OCI-LY3 (cell line): ENCODE results near the gene ASPRV1.

ENCODE experiments used
- H2AFZ ChIP-seq: fragments of 200-600, 300-600 bp; shearing (Covaris generic); 2 replicates; pipeline ENCODE4 v1.6.0; 2014; ENCODE audit warnings: antibody characterized with exemption, low read depth, low read length
- H3K27ac ChIP-seq: fragments of 200-600, 300-600 bp; sonication (generic); 2 replicates; pipeline ENCODE4 v1.5.1; 2014; ENCODE audit warnings: mild to moderate bottlenecking, low read length, moderate library complexity, mixed read lengths
- H3K27me3 ChIP-seq: fragments of 200-600, 300-600 bp; sonication (generic); 2 replicates; pipeline ENCODE4 v1.6.1; 2014; ENCODE audit warnings: low read depth, low read length, mixed read lengths
- H3K36me3 ChIP-seq: fragments of 200-600, 300-600 bp; sonication (generic); replicated peaks from 2 replicates; pipeline ENCODE3; 2014; ENCODE audit warnings: low read depth, low read length, mixed read lengths
- H3K4me1 ChIP-seq: fragments of 300-600, 200-600 bp; sonication (generic); 2 replicates; pipeline ENCODE4 v1.6.1; 2014; ENCODE audit warnings: low read length, mixed read lengths
- H3K4me2 ChIP-seq: fragments of 200-600, 300-600 bp; sonication (generic); 2 replicates; pipeline ENCODE4 v1.6.1; 2014; ENCODE audit warnings: low read length, mixed read lengths
- H3K4me3 ChIP-seq: fragments of 300-600, 200-600 bp; sonication (generic); 2 replicates; pipeline ENCODE4 v1.5.1; 2014; ENCODE audit warnings: antibody characterized with exemption, mild to moderate bottlenecking, low read length, moderate library complexity
- H3K79me2 ChIP-seq: fragments of 300-600, 200-600 bp; shearing (Covaris generic); 2 replicates; pipeline ENCODE4 v1.6.1; 2014; ENCODE audit warnings: mild to moderate bottlenecking, low read length, mixed read lengths
- H3K9ac ChIP-seq: fragments of 300-600, 200-600 bp; shearing (Covaris generic); 2 replicates; pipeline ENCODE4 v1.6.0; 2014; ENCODE audit warnings: mild to moderate bottlenecking, low read length, moderate library complexity
- H3K9me3 ChIP-seq: fragments of 200-600, 300-600 bp; shearing (Covaris generic); 2 replicates; pipeline ENCODE4 v1.6.1; 2014; ENCODE audit warnings: low read length, mixed read lengths; ENCODE audit not compliant: insufficient read depth
- H4K20me1 ChIP-seq: fragments of 200-600, 300-600 bp; sonication (generic); 2 replicates; pipeline ENCODE4 v1.6.1; 2016; ENCODE audit warnings: low read length, mixed read lengths; ENCODE audit not compliant: insufficient read depth
- EZH2phosphoT487 ChIP-seq: fragments of 200-600 bp; shearing (Covaris generic); IDR thresholded peaks from 2 replicates; pipeline ENCODE4 v1.6.1; 2018; ENCODE audit warnings: antibody characterized with exemption, mixed run types, low read depth
- TF ChIP-seq, protein P1 (sequence below): fragments of 200-600, 300-600 bp; sonication (generic); IDR thresholded peaks from 2 replicates; pipeline ENCODE4 v1.5.1; 2014; ENCODE audit warnings: antibody characterized with exemption, low read length, low read depth

Gene ASPRV1

DNA sequence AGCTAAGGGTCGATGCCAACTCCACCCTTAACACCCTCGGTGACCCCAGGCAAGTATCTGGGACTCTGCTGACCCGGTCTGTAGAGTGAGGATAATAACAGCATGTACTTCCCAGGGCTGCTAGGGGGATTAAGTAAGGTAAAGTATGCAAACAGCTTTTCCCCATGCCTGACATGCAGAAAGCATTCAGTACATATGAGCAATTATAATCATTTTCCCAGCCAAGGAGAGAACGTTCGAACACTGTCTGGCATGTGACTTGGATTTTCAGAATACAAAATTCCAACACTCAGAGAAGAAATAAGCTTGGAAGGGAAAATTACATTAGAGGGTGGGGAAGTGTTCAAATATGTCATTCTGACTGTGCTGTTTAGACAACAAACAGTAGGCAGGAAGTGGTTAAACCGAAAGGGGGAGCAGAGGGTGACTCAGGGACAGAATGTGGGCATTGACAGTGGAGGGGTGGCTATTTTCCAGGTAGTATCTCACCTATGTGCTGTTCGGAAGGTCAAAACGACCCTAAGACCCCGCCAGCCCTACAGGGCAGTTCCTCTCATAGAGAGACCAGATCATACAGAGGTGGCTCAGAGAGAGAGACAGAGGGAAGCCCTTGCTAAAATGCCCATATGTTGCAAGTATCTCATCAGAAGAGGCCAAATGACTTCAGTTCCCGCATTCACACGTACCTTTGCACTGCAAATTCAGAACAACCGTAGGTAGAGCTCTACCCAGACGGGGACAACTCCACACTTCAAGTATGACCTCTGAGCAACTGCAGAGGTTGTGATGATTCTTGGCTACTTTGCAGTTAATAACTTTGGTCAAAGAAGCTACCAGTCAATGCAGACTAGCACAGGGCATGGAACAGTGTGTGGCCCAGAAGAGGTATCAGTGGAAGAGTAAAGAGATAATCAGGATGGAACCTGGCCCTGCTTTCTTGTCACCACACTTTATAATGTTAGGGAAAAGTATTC lies 14.8 kb downstream of the ASPRV1 start:
- Histone ChIP-seq H3K9me3 (no peaks in the 10 kb centered on the region), H3K27ac (no peak overlapping the region), H3K36me3 (no peaks in the 10 kb centered on the region), H3K9ac (no peak overlapping the region), H2AFZ (no peak overlapping the region), H3K4me1 (0 out of 2 replicates have a peak, but pooled peaks cover 1% of the 10 kb centered on the region), H3K79me2 (no peaks in the 10 kb centered on the region), H3K4me3 (no peak overlapping the region), H3K27me3 (no peaks in the 10 kb centered on the region), H3K4me2 (no peak overlapping the region), H4K20me1 (no peaks in the 10 kb centered on the region)
- no peak for TF ChIP-seq EZH2phosphoT487
- TF ChIP-seq, protein P1, sequence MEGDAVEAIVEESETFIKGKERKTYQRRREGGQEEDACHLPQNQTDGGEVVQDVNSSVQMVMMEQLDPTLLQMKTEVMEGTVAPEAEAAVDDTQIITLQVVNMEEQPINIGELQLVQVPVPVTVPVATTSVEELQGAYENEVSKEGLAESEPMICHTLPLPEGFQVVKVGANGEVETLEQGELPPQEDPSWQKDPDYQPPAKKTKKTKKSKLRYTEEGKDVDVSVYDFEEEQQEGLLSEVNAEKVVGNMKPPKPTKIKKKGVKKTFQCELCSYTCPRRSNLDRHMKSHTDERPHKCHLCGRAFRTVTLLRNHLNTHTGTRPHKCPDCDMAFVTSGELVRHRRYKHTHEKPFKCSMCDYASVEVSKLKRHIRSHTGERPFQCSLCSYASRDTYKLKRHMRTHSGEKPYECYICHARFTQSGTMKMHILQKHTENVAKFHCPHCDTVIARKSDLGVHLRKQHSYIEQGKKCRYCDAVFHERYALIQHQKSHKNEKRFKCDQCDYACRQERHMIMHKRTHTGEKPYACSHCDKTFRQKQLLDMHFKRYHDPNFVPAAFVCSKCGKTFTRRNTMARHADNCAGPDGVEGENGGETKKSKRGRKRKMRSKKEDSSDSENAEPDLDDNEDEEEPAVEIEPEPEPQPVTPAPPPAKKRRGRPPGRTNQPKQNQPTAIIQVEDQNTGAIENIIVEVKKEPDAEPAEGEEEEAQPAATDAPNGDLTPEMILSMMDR, result no peak

DNA sequence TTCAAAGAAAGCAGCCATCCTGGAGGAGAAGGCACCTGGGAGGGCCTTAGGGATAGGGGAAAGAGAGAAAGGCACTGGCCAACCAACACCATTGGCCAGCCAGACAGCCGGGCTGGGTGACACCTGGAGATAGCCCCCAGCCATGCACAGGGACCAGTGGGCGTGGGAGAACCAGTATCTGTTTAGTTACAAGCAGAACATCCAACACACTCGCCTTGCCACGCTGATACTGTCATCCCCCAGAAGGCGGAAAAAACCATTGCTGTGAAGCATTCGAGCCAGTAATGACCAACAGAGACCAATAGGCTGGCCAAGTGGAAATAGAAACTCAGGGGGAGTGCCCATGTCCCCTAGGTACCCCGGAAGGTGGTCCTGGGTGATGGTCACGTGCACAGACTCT lies 15.5 kb downstream of the ASPRV1 start:
- Histone ChIP-seq H3K9me3 (no peaks in the 10 kb centered on the region), H2AFZ (no peak overlapping the region), H4K20me1 (no peaks in the 10 kb centered on the region), H3K9ac (no peak overlapping the region), H3K4me2 (no peak overlapping the region), H3K79me2 (no peaks in the 10 kb centered on the region), H3K4me3 (no peak overlapping the region), H3K4me1 (no peaks in the 10 kb centered on the region), H3K36me3 (no peaks in the 10 kb centered on the region), H3K27me3 (no peaks in the 10 kb centered on the region), H3K27ac (no peak overlapping the region)
- TF ChIP-seq EZH2phosphoT487, result no peak
- TF ChIP-seq, protein P1, result no peak

DNA sequence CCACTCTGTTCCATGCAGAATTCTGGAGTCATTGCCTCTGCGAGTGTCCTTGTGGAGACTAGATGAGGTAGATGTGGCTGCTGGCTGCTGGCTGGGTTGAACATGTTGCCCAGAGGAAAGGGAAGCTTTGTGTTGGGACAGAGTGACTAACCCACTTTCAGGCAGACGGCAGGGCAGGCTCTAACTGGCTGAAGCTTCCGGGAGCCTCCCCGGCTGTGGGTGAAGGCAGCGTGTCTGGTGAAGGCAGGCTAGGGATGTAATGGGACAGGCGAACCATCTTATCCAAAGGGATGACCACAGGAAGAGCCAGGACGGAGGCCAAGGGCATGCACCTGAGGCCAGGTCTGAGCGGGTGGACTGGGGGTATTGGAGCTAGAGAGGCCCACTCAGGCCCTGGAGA lies 16.0 kb downstream of the ASPRV1 start:
- Histone ChIP-seq H3K9ac (no peak overlapping the region), H3K4me1 (no peaks in the 10 kb centered on the region), H3K36me3 (no peaks in the 10 kb centered on the region), H3K4me3 (no peak overlapping the region), H3K9me3 (no peaks in the 10 kb centered on the region), H2AFZ (no peak overlapping the region), H3K79me2 (no peaks in the 10 kb centered on the region), H3K4me2 (no peak overlapping the region), H3K27me3 (no peaks in the 10 kb centered on the region), H4K20me1 (no peaks in the 10 kb centered on the region), H3K27ac (no peak overlapping the region)
- no peak for TF ChIP-seq EZH2phosphoT487
- TF ChIP-seq, protein P1, result no peak

DNA sequence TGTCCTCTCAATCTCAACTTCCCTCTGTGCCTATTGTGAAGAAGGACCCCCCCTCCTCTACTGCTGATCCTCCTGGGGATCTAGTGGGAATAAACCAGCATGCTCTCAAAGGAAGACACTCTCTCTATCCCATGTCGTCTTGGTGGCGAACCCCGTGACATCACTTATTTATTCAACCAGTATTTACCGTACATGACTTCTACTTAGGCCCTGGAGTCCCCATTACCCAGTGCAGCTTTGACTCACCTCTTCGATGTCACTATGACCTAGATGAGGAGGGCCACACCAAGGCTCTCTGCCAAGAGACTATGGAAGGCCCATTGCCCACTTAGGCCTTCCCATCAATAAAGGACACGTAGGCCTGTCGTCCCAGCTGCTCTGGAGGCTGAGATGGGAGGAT lies 16.7 kb downstream of the ASPRV1 start:
- TF ChIP-seq, protein P1, result no peak
- TF ChIP-seq EZH2phosphoT487, result no peak
- no peak overlapping the region for H3K27ac ChIP-seq
- H3K79me2 ChIP-seq, result no peaks in the 10 kb centered on the region
- no peaks in the 10 kb centered on the region for H3K4me1 ChIP-seq
- H3K4me2 ChIP-seq, result no peak overlapping the region
- H3K4me3 ChIP-seq, result no peak overlapping the region
- H3K9me3 ChIP-seq, result no peaks in the 10 kb centered on the region
- no peaks in the 10 kb centered on the region for H4K20me1 ChIP-seq
- H3K9ac ChIP-seq, result no peak overlapping the region
- H3K27me3 ChIP-seq, result no peaks in the 10 kb centered on the region
- no peaks in the 10 kb centered on the region for H3K36me3 ChIP-seq
- H2AFZ ChIP-seq, result no peak overlapping the region
